Measurements from ENCODE around the gene GCNT1.

DNA sequence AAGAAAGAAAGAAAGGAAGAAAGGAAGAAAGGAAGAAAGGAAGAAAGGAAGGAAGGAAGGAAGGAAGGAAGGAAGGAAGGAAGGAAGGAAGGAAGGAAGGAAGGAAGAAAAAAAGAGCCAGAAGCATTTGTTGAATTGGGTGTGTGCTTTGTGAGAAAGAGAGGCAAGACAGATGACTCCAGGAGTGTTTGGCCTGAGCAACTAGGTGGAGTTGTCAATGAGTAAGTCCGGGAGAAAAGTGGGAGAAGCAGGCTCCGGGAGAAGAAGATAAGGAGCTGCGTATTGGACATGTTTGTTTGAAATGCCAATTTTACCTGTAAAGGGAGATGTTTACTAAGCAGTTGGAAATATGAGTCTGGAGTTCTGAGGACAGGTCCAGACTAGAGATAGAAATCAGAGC is 15.1 kb upstream of the GCNT1 start:
- TF ChIP-seq CTCF (IDR thresholded peaks at IDR 0.05; ENCODE audit: low read depth, low read length, poor library complexity, severe bottlenecking) (no peak), EZH2phosphoT487 (IDR thresholded peaks at IDR 0.05; ENCODE audit: borderline replicate concordance, low read length) (no peak)

Data from DOHH2 (cell line).